Activated CD8-positive, alpha-beta memory T cell treated with anti-CD3 and anti-CD28 coated beads, Interleukin-2, amount 50 U/mL, for 48 hours (primary cell): Measurements from ENCODE around the gene ARID3B.
"Not testable (repeated sequence)": the region's sequence is repeated elsewhere in the genome, so short reads cannot be mapped to it uniquely, and the experiment has no call there.

Experiments used
- DNase-seq: peaks from one replicate; pipeline ENCODE4 v3.0.0-alpha.2; 2020

Gene ARID3B

DNA sequence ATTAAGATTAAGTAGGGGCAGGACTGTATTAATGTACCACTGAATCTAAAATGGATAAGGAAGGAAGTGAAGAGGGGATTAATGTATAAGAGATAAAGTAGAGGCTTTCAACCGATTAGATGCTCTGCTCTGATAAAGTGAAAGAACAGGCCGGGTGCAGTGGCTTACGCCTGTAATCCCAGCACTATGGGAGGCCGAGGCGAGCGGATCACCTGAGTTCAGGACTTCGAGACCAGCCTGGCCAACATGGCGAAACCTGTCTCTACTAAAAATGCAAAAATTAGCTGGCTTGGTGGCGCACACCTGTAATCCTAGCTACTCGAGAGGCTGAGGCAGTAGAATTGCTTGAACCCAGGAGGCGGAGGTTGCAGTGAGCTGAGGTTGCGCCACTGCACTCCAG, 1.5 kb upstream of the ARID3B start:
- not testable (repeated sequence) for DNase-seq

GRCh38 chr15:74540161-74540760, 759 bp upstream of the ARID3B start:
- no peak for DNase-seq

DNA sequence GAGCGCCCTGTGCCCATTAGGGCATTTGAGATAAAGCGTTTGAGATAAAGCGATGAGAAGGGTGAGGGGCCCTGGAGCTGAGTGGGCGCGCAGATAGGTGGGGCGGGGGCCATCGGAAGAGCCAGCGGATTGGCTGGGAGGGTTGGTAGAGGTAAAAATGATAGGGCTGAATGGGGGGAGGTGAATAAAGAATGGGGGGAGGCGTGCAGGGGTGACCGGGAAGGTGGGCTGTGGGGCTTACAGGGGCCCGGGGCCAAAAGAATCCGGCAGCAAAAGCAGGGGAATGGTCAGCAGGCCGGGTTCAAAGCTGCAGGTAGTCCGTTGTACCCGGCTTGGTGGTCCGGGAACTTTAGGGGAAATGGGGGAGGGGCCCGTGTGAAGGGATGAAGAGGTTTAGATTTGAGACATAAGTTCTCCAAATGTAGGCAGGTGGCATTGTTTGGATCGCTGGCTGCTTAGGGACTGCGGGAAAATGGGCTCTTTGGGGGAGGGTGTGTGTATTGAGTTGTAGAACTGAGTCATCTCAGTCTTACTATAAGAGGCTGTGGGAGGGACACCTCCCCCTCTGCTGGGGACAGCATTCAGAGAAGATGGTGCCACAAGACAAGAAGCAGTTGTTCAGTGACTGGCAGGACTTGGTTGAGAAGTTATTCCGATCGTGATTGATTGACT, 610 bp downstream of the ARID3B start:
- DNase-seq, result peak; percentile 76

DNA sequence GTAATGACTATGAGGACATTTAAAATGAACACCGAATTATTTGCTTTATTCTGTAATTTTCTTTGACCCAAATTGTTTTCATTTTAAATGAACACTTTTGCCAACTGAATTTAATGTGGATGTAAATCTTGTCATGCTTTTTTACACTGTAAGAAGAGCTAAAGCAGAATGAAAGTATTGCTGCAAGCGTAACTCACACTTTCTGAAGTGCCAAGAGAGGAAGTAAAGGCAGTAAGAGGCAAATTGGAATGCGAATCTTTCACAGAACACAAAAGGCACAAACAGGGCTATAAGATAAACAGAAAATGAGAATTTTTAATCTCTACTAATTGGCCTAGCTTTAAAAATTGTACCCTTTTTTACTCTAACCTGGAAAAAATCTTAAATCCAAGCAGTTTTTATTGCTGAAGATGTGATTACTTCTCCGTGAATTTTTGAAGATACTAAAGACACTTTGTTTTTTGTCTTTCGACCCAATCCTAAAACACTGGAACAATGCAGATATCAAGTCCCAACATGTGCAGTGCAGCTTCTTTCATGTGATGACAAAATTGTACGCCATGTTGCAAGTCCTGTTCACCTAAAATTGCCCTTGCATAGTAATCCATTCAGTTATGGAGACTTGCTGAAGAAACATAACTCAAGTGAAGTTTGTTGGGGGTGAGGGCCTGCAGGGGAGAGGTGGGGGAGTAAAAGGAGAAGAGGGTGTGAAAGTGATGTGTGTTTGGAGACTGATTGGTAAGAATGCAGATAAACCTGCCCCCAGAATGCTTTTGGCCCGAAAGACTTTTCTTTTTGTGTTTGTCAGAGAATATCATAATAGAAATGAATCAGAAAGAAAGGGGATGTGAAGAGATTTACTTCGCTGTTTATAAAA, 1.4 kb downstream of the ARID3B start:
- DNase-seq, result no peak

- DNase-seq, result no peak
These were observed 2.0 kb downstream of the ARID3B start for GRCh38 chr15:74543043-74543422.

- no peak for DNase-seq
These were observed 2.6 kb downstream of the ARID3B start for GRCh38 chr15:74543583-74543982.

DNA sequence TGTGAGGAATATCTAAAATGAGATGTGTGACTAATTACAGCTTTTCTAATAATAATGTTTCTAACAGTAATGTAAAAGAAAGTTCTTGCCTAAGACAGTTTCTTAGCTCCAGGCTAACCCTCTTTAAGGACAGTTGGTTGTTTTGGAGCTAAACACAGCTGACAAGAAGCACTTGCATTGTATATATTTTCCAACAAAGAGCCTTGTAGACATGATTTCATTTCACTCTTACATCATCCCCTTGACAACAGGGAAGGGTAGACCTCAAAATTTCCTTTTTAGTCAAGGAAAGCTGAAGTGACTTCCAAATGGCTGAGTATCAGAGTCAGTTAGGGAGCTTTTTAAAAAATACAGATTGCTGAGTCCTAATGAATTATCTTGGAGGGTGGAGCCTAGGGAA, 4.1 kb downstream of the ARID3B start:
- no peak for DNase-seq

GRCh38 chr15:74545776-74546656, 5.0 kb downstream of the ARID3B start:
- peak; percentile 99 for DNase-seq

DNA sequence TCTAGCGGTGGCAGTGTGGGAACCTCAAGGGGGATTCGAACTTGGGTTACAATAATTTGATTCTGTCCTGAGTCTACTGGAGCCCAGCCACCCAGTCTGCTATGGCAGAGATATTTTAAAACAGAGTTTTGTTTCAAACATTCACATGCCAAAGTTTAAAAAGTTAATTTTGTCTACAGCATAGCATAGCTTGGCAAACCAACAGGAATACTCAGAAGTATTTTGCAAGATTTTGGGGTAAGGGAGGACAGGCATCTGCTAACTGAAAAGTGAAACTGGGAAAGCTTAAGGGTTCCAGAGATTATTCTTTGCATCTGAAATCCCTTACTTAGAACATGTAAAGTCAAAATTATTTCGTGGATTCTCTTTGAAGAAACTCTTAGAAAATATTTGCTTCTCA, 6.6 kb downstream of the ARID3B start:
- no peak for DNase-seq

DNA sequence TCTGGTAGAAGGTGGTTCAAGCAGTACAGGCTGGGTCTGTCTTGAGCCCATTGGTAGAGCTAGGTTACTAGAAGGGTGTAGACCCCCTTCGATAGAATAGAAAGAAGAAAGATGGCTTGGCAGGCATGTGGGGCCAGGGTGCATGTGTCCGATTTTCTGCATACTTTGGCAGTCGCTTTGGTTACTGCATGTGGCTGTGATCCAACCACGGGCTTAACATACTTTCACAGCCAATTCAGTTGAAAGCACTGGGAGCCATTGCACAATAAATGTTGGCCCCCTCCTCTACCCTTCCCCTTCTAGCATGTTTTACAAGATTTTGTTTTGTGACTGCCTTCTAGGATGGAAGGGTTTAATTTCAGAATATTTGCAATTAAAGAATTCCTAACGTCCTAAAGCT, 7.2 kb downstream of the ARID3B start:
- DNase-seq, result no peak

DNA sequence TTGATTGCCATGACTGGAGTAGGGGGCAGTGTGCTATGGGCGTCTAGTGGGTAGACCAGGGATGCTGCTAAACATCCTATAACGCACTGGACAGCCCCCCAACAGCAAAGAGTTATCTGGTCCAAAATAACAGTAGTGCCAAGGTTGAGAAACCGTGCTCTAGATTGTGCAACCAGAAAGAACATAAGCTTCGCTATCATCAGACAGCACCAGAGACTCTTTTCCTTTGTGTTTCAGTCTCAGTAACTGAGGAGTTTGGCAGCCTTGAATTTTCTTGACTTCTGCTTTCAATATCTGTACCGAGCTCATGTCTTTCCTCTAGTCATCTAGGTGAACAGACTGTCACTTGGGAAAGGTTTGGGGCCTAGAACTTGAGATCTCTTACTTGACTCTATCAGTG, 8.8 kb downstream of the ARID3B start:
- no peak for DNase-seq

GRCh38 chr15:74551714-74552113, 10.7 kb downstream of the ARID3B start:
- DNase-seq, result no peak

DNA sequence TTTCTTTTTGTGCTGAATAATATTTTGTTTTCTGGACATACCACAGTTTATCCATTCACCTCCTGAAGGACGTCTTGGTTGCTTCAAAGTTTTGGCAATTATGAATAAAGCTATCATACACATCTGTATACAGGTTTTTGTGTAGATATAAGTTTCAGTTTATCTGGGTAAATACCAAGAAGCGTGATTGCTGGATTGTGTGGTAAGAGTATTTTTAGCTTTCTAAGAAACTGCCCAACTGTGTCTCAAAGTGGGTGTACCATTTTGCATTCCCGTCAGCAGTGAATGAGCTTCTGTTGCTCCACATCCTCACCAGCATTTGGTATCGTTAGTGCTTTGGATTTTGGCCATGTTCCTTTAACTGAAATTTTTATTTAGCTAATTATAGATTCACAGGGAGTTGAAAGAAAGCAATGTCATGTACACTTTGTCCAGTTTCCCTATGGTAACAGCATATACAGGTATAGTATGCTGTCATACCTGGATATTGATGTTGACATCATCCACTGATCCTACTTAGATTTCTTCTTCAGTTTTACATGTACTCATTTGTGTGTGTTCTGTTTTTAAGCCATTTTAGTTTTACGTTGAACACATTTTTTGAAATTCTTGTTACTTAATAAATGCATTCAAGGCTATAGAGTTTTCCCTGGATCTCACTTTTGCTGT, 11.9 kb downstream of the ARID3B start:
- no peak for DNase-seq

- DNase-seq, result no peak
These were observed 14.2 kb downstream of the ARID3B start for GRCh38 chr15:74555192-74555591.

DNA sequence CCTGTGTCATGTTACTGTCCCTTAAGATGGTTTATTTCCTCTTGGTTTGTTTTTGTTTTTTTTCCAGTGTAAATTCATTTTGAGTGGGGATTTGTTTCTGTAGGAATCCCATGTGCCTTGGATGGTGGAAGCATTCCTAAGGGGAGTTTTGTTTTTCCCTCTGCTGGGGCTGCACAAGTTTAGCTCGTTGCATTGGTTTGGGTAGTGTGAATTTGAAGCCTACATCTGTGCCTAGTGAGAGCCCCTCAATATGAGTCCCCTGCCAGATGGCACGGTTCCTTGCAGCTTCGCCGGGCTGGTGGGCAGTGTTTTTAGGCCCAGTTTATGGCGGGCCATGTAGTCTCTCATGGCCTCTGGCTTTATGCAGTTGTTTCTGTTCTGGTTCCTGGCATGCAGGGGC, 17.7 kb downstream of the ARID3B start:
- DNase-seq, result no peak

DNA sequence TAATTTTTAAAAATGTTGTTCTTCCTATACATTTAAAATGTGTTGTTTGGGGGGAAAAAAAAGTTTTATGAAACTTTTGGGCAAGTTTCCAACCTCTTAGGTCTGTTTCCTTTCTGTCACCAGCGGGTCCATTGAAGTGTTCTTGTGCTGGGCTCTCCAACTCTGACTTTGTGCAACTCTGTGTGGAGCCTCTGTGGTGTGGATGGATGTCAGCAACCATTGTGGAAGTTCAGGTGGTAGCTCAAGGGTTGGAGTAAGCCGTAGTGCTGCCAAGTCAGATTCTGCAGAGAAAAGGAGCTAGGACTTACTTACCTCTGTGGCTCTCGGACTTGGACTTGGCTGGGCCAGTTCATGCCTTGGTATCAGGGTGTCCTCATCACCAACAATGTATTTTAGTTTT, 22.4 kb downstream of the ARID3B start:
- no peak for DNase-seq

DNA sequence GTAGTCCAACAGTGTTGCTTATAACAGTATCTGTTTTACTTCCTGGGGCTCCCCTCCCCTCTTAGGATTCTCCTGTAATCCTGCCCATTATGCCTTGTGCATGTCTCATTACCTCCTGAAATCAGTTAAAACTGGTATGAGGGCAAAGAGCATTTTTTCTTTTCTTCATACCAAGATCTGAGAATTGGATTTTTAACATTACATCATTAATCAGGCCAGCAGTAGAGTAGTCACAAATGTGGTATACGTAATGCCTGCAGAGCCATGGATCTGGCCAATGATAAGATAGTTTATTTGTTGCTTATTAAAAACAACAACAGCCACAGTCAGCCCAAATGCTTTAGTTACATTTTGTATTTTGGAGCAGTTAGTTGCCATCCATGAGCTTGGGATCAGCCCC, 23.2 kb downstream of the ARID3B start:
- no peak for DNase-seq

GRCh38 chr15:74565381-74566085, 24.5 kb downstream of the ARID3B start:
- no peak for DNase-seq

GRCh38 chr15:74568594-74568993, 27.6 kb downstream of the ARID3B start:
- no peak for DNase-seq

DNA sequence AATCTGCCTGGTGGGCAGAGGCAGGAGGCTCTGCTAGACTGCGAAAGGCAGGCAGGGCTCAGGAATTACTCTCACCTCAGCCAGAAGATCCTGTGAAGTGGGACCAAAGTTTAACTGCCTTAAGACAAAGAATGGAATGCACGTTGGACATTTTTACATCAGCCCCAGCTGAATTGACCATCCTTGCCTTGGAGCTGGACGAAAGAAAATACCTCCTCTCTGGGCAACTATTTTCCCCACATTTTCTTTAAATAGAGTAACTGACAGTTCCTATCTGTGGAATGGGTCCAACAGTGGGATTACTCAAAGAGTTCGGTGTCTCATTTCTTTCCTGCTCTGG, 28.7 kb downstream of the ARID3B start:
- DNase-seq, result no peak

DNA sequence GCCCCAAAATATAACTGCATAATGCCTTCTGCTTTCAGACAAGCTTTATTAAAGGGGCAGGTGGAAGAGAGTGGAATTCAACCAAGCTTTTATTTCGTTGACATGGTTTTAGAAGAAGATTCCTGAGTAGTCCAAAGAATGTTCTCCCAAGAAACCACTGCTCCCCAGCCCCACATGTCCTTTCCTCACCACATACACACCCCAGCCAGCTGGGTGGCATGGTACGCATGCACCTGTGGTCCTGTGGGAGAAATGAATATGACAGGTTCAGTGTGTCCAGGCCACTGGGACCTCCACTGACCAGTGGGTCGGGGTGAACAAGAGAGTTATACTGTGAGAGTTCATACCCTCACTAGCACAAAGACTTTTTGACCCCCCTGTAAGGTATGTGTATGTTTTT, 30.2 kb downstream of the ARID3B start:
- no peak for DNase-seq

- no peak for DNase-seq
These were observed 33.0 kb downstream of the ARID3B start for GRCh38 chr15:74573987-74574386.
